Activated naive CD8-positive, alpha-beta T cell treated with anti-CD3 and anti-CD28 coated beads, Interleukin-2, amount 10 ng/mL, durations not matched to agents 7 days and 5 days (primary cell): ENCODE measurements around the gene FHL2. TPM values are rescaled to one million over a fixed set of nuclear protein-coding genes. Genes with fewer than 3 reads are reported as not detected.

Source experiments
- ATAC-seq: fragments of 150-1000 bp; cut with Tn5 transposase; one replicate; pipeline ENCODE4 v1.10.0; 2021; ENCODE audit warnings: low read depth, moderate library complexity
- POLR2A ChIA-PET: fragments of 350-600 bp; sonication (Branson Sonifier 250); formaldehyde crosslinking; loops from one replicate; lab custom pipeline; 2021; ENCODE audit warnings: antibody characterized with exemption; lab: Charles Lee
- DNase-seq: peaks from one replicate; pipeline ENCODE4 v3.0.0; 2021
- H3K27ac Mint-ChIP-seq: one replicate; pipeline ENCODE4 v1.8.0; 2022; ENCODE audit warnings: mild to moderate bottlenecking, mixed read lengths
- H3K27me3 Mint-ChIP-seq: one replicate; pipeline ENCODE4 v1.8.0; 2022; ENCODE audit warnings: mild to moderate bottlenecking, moderate library complexity, mixed read lengths
- H3K36me3 Mint-ChIP-seq: one replicate; pipeline ENCODE4 v1.8.0; 2021; ENCODE audit warnings: mild to moderate bottlenecking, mixed read lengths
- H3K4me1 Mint-ChIP-seq: one replicate; pipeline ENCODE4 v1.8.0; 2021; ENCODE audit warnings: mixed read lengths
- H3K4me3 Mint-ChIP-seq: one replicate; pipeline ENCODE4 v1.8.0; 2022; ENCODE audit warnings: mild to moderate bottlenecking, moderate library complexity, mixed read lengths
- H3K9me3 Mint-ChIP-seq: one replicate; pipeline ENCODE4 v1.8.0; 2021; ENCODE audit warnings: mixed read lengths
- total RNA-seq, 2 experiments: library from RNA; stranded (reverse); gene quantifications; one replicate each; pipeline ENCODE4 v1.2.3, GENCODE V29; 2021

Gene FHL2
- total RNA-seq, 2 experiments from 2014 or later = 0.80 to 1.1 TPM

- ATAC-seq (no peak), DNase-seq (no peak)
- Mint-ChIP-seq H3K27ac (no peak overlapping the region), H3K4me3 (peak overlapping the region; percentile 41), H3K27me3 (peaks cover 39% of the 10 kb centered on the region), H3K9me3 (no peaks in the 10 kb centered on the region), H3K36me3 (no peaks in the 10 kb centered on the region), H3K4me1 (peaks cover 2% of the 10 kb centered on the region)
- POLR2A ChIA-PET = no interaction called here
Measured at GRCh38 chr2:105399207-105399861, 483 bp upstream of the FHL2 start.

DNA sequence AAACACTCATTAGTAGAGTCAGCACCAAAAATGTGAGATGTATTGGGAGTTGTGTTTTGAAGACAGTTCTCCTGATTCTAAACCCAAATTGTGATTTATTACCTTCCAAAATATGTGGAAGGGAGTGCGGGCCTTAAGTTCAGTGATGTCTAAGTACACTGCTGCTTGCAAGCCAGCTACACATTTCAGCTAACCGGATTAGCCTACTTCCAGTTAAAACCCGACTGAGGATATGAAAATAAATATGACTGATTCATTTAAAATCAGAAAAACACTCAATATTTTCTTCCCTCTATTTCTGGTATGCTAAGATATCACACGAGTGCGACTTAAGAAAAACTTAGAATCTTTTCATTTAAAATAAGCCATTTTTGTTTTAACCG lies 907 bp downstream of the FHL2 start:
- no peaks in the 10 kb centered on the region for H3K36me3 Mint-ChIP-seq
- POLR2A ChIA-PET = no interaction called here
- DNase-seq (no peak), ATAC-seq (no peak)
- peaks cover 37% of the 10 kb centered on the region for H3K27me3 Mint-ChIP-seq
- peaks cover 2% of the 10 kb centered on the region for H3K4me1 Mint-ChIP-seq
- no peaks in the 10 kb centered on the region for H3K9me3 Mint-ChIP-seq
- H3K27ac Mint-ChIP-seq = peak overlapping the region; percentile 19
- peak overlapping the region; percentile 77 for H3K4me3 Mint-ChIP-seq

DNA sequence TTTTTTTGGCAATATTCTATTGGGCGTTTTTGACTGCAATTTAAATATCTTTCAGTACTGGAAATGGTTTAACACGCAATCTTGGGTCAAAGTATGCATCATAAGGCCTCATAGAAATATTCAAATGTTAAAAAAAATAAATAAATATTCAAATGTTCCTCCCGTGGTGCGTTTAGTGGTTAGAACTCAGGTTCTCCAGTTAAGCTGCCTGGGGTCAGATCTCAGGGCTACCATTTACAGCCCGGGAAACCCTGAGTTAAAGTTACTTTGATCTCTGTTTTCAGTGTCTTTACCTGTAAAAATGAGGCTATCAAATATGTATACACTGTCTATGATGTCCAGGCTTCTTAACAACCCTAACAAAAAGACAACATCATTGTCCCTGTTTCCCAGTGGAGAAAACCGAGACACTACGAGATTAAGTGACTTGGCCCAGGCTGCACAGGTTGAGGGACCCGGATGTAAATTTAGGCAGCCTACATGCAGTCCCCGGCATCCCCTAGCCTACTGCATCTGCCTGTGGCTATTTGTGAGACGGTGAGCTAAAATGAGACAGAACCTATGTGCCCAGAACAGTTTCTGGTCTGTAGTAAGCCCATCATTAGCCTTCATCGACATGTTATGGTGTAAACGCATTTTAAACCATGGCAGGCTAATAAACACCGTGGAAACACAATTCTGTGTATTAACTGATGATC lies 1.7 kb downstream of the FHL2 start:
- no peak overlapping the region for H3K4me3 Mint-ChIP-seq
- POLR2A ChIA-PET = no interaction called here

GRCh38 chr2:105396254-105397024 lies 2.4 kb downstream of the FHL2 start:
- DNase-seq (no peak), ATAC-seq (no peak)
- H3K27ac Mint-ChIP-seq = no peak overlapping the region
- POLR2A ChIA-PET = no interaction called here
- H3K9me3 Mint-ChIP-seq = no peaks in the 10 kb centered on the region
- H3K27me3 Mint-ChIP-seq = peaks cover 33% of the 10 kb centered on the region
- H3K4me3 Mint-ChIP-seq = no peak overlapping the region
- peaks cover 2% of the 10 kb centered on the region for H3K36me3 Mint-ChIP-seq
- peaks cover 2% of the 10 kb centered on the region for H3K4me1 Mint-ChIP-seq

More for the DNA sequence above, 1.7 kb downstream of the FHL2 start:
- Mint-ChIP-seq H3K36me3 (peaks cover 2% of the 10 kb centered on the region), H3K27me3 (peaks cover 34% of the 10 kb centered on the region), H3K9me3 (no peaks in the 10 kb centered on the region), H3K27ac (no peak overlapping the region), H3K4me1 (peaks cover 2% of the 10 kb centered on the region)
- DNase-seq = no peak
- no peak for ATAC-seq

GRCh38 chr2:105395691-105396090 lies 3.2 kb downstream of the FHL2 start:
- Mint-ChIP-seq H3K4me3 (no peak overlapping the region), H3K4me1 (peaks cover 2% of the 10 kb centered on the region), H3K36me3 (peaks cover 2% of the 10 kb centered on the region), H3K27ac (no peak overlapping the region), H3K27me3 (peaks cover 28% of the 10 kb centered on the region), H3K9me3 (no peaks in the 10 kb centered on the region)
- no peak for ATAC-seq
- POLR2A ChIA-PET = no interaction called here
- DNase-seq = no peak

- peaks cover 28% of the 10 kb centered on the region for H3K27me3 Mint-ChIP-seq
- no peaks in the 10 kb centered on the region for H3K9me3 Mint-ChIP-seq
- ATAC-seq (no peak), DNase-seq (no peak)
- no peak overlapping the region for H3K27ac Mint-ChIP-seq
- POLR2A ChIA-PET = no interaction called here
- peaks cover 2% of the 10 kb centered on the region for H3K36me3 Mint-ChIP-seq
- no peak overlapping the region for H3K4me3 Mint-ChIP-seq
- H3K4me1 Mint-ChIP-seq = peaks cover 2% of the 10 kb centered on the region
Measured at GRCh38 chr2:105394951-105395611, 3.8 kb downstream of the FHL2 start.

- Mint-ChIP-seq H3K36me3 (peaks cover 2% of the 10 kb centered on the region), H3K9me3 (no peaks in the 10 kb centered on the region), H3K27ac (no peak overlapping the region), H3K27me3 (peaks cover 18% of the 10 kb centered on the region), H3K4me3 (no peak overlapping the region), H3K4me1 (peaks cover 2% of the 10 kb centered on the region)
- DNase-seq (no peak), ATAC-seq (no peak)
- POLR2A ChIA-PET = no interaction called here
Measured at GRCh38 chr2:105393373-105394055, 5.3 kb downstream of the FHL2 start.

DNA sequence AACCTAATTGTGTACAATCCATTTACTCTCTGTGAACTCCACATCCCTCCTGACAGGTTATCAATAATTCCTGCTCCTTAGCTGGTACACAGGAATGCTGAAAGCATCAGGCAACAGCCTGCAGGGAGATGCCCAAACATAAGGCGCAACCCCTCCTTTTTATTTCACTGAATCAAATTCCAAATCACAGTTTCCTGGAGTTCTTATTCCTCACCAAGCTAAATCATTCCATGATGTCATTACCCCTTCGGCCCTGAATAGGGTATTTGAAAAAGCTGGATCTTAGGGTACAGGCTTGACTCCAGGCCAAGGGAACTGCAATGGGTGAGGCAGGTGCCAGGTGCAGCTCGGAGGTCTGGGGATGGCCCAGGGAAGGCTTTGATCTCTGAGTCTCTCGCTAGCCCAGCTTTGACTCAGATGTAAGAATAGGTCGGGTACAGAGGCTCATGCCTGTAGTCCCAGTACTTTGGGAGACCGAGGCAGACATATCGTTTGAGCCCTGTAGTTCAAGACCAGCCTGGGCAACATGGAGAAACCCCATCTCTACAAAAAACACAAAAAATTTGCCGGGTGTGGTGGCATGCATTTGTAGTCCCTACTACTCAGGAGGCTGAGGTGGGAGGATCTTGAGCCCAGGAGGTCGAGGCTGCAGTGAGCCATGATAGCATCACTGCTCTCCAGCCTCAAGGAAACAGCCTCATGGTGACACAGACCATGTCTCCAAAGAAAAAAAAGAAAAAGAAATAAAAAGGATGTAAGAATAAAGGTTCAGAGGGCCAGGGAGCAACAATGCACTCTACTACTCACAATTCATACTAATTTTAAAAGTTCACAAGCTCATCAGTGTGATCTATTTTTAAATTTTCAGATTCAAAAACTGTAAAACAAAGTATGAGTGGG lies 6.8 kb downstream of the FHL2 start:
- H3K4me3 Mint-ChIP-seq = no peak overlapping the region
- DNase-seq (no peak), ATAC-seq (no peak)
- H3K27ac Mint-ChIP-seq = no peak overlapping the region
- peaks cover 2% of the 10 kb centered on the region for H3K36me3 Mint-ChIP-seq
- POLR2A ChIA-PET = no interaction called here
- no peaks in the 10 kb centered on the region for H3K9me3 Mint-ChIP-seq
- H3K4me1 Mint-ChIP-seq = no peaks in the 10 kb centered on the region
- peaks cover 9% of the 10 kb centered on the region for H3K27me3 Mint-ChIP-seq

DNA sequence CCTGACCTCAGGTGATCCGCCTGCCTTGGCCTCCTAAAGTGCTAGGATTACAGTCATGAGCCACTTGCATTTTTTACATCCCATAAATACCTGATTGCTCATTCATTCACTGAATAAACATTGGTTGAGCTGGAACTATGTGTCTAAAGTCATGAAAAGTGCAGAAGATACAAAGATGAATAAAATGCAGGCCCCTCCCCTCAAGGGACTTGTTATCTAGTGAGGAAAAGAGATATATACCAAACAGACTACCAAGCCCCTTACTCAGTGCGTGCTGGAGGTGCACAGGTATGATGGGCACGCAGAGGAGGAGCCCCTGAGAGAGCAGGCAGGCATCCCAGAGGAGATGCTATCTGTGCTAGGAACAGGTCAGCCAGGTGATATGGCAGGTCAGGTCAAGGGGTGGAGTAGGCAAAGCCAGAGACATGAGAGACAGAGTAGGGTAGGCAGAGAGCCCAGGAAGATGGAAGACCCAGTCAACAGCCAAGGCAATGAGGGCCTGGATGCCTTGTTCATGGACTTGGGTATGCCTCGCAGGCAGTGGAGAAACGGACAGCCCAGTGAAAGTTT lies 7.7 kb downstream of the FHL2 start:
- Mint-ChIP-seq H3K9me3 (no peaks in the 10 kb centered on the region), H3K4me3 (no peak overlapping the region), H3K27ac (no peak overlapping the region), H3K27me3 (peaks cover 4% of the 10 kb centered on the region), H3K36me3 (peaks cover 2% of the 10 kb centered on the region), H3K4me1 (no peaks in the 10 kb centered on the region)
- DNase-seq (no peak), ATAC-seq (no peak)
- POLR2A ChIA-PET = interaction anchor here (0.7 kb wide), 1 partner anchor 22 kb away, joined by 3 read pairs; no protein-coding TSS in a partner anchor

GRCh38 chr2:105390454-105390853 lies 8.4 kb downstream of the FHL2 start:
- H3K9me3 Mint-ChIP-seq = no peaks in the 10 kb centered on the region
- POLR2A ChIA-PET = interaction anchor here (0.7 kb wide), 1 partner anchor 21 kb away, joined by 3 read pairs; no protein-coding TSS in a partner anchor
- no peak for ATAC-seq

DNA sequence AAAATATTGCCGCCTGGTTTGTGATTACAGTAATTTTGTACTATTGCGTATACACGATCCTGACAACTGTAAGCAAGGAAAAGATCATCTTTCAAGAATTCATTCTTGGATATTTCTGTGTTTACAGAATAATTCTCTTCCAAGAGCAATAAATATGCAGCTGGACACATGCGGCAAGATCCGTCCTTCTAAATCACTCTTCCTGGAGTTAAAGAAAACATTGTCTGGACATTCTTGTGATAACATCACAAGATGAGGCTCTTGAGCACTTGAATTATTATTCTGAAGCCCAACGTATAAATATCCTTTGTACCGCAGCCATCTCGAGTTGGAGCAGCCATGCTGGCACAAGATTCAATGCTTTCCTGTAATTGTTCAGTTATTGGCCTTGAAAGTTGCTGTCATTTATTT lies 9.9 kb downstream of the FHL2 start:
- Mint-ChIP-seq H3K36me3 (peaks cover 2% of the 10 kb centered on the region), H3K4me3 (no peak overlapping the region), H3K27me3 (no peaks in the 10 kb centered on the region), H3K4me1 (no peaks in the 10 kb centered on the region), H3K27ac (no peak overlapping the region), H3K9me3 (no peaks in the 10 kb centered on the region)
- DNase-seq (no peak), ATAC-seq (no peak)
- POLR2A ChIA-PET = interaction anchor here (0.7 kb wide), 1 partner anchor 29 kb away, joined by 3 read pairs; no protein-coding TSS in a partner anchor

More at GRCh38 chr2:105390454-105390853, 8.4 kb downstream of the FHL2 start:
- Mint-ChIP-seq H3K4me1 (no peaks in the 10 kb centered on the region), H3K36me3 (peaks cover 2% of the 10 kb centered on the region), H3K27me3 (peaks cover 2% of the 10 kb centered on the region), H3K27ac (no peak overlapping the region), H3K4me3 (no peak overlapping the region)
- DNase-seq = no peak

DNA sequence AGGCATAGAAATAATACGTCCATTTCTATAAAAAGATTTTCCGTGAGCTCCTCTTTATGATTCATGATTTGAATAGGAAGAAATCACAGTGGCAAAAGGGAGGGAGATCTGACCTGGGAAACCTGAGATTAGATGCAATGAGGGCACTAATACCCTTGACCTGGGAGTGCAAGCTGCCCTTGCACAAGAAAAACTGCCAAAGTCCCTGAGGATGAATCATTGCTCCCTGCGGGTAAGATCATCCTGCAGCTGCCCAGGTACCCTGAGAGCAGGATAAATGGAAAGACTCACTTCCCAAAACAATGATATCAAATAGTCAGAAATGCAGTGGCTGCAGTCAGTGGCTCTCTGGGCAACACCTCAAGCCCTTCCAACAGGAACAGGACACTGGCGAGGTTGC lies 11.6 kb downstream of the FHL2 start:
- ATAC-seq = no peak
- no peak for DNase-seq
- Mint-ChIP-seq H3K36me3 (no peaks in the 10 kb centered on the region), H3K4me1 (no peaks in the 10 kb centered on the region), H3K9me3 (no peaks in the 10 kb centered on the region), H3K27ac (no peak overlapping the region), H3K4me3 (no peak overlapping the region), H3K27me3 (no peaks in the 10 kb centered on the region)
- POLR2A ChIA-PET = no interaction called here
